B cell (primary cell): ENCODE results near the gene GNG2. TPM values are rescaled to one million over a fixed set of nuclear protein-coding genes. Genes with fewer than 3 reads are reported as not detected.

Experiments used
- ATAC-seq: fragments of 200-7000 bp; cut with Tn5 transposase; one replicate; pipeline ENCODE4 v1.10.0; 2021; ENCODE audit warnings: low read depth, mild to moderate bottlenecking, moderate number of reproducible peaks, moderate library complexity
- CTCF ChIA-PET: fragments of 350-600 bp; sonication (Branson Sonifier 250); formaldehyde crosslinking; loops from one replicate; lab custom pipeline; 2021; ENCODE audit warnings: antibody characterized with exemption, inconsistent platforms; lab: Charles Lee
- POLR2A ChIA-PET: fragments of 350-600 bp; sonication (Branson Sonifier 250); formaldehyde crosslinking; loops from one replicate; lab custom pipeline; 2021; ENCODE audit warnings: antibody characterized with exemption; lab: Charles Lee
- DNase-seq: peaks from one replicate; pipeline ENCODE4 v3.0.0; 2013
- H2AFZ ChIP-seq: 2 replicates; pipeline ENCODE4 v1.6.1; 2012; ENCODE audit warnings: mild to moderate bottlenecking, low read depth, low read length; ENCODE audit not compliant: insufficient read depth, poor library complexity, severe bottlenecking
- H3K27ac ChIP-seq, 2 donors: 1 replicate in 1 of 2; 2 replicates in 1 of 2; pipeline ENCODE4 v1.5.1; 2012 to 2013; ENCODE audit warnings: low read length in 2 of 2, mild to moderate bottlenecking in 2 of 2, moderate library complexity in 1 of 2
- H3K27me3 ChIP-seq, 4 experiments: fragments of 200-600 bp in 1 of 4; sonication (generic) in 1 of 4; replicated peaks in 1 of 4; 1 replicate in 2 of 4; 2 replicates in 2 of 4; pipeline versions ENCODE4 v1.6.1 to v1.7.0; 2013 to 2016; ENCODE audit warnings: low read length in 3 of 4, mild to moderate bottlenecking in 2 of 4, mixed read lengths in 1 of 4, moderate library complexity in 1 of 4; ENCODE audit not compliant: insufficient read depth in 4 of 4, control insufficient read depth in 3 of 4; ENCODE audit errors: control extremely low read depth in 1 of 4
- H3K36me3 ChIP-seq, 2 experiments: replicated peaks in 1 of 2; 1 replicate in 1 of 2; 2 replicates in 1 of 2; pipeline versions ENCODE4 v1.6.1 to v1.7.1; 2013; ENCODE audit warnings: low read length in 1 of 2; ENCODE audit not compliant: insufficient read depth in 2 of 2, control insufficient read depth in 1 of 2; ENCODE audit errors: control extremely low read depth in 1 of 2, extremely low read depth in 1 of 2
- H3K4me1 ChIP-seq, 2 donors: fragments of 200-600 bp in 1 of 2; sonication (generic) in 1 of 2; 1 replicate in 1 of 2; 2 replicates in 1 of 2; pipeline versions ENCODE4 v1.5.1 to v1.6.1; 2013 to 2017; ENCODE audit warnings: low read length in 2 of 2; ENCODE audit not compliant: control insufficient read depth in 2 of 2, insufficient read depth in 2 of 2
- H3K4me2 ChIP-seq: replicated peaks from 2 replicates; pipeline ENCODE3; 2012; ENCODE audit warnings: mild to moderate bottlenecking, low read depth, low read length; ENCODE audit not compliant: poor library complexity, severe bottlenecking
- H3K4me3 ChIP-seq, 5 experiments: fragments of 200-600 bp in 1 of 5; sonication (generic) in 1 of 5; 1 replicate in 3 of 5; 2 replicates in 2 of 5; pipeline versions ENCODE4 v1.5.1 to v1.7.0; 2011 to 2016; ENCODE audit warnings: low read length in 4 of 5, mild to moderate bottlenecking in 4 of 5, low read depth in 2 of 5, control low read depth in 1 of 5, moderate library complexity in 1 of 5; ENCODE audit not compliant: insufficient read depth in 1 of 5; ENCODE audit errors: control extremely low read depth in 1 of 5, extremely low read depth in 1 of 5
- H3K79me2 ChIP-seq: fragments of 200-600 bp; sonication (generic); one replicate; pipeline ENCODE4 v1.6.0; 2016; ENCODE audit warnings: low read length; ENCODE audit not compliant: control insufficient read depth, insufficient read depth
- H3K9ac ChIP-seq: fragments of 200-600 bp; sonication (generic); 2 replicates; pipeline ENCODE4 v1.6.1; 2017; ENCODE audit warnings: mild to moderate bottlenecking, low read length, moderate library complexity
- H3K9me3 ChIP-seq, 3 donors: one replicate each; pipeline versions ENCODE4 v1.6.1 to v1.7.1; 2013; ENCODE audit warnings: low read length in 2 of 3; ENCODE audit not compliant: control insufficient read depth in 2 of 3, insufficient read depth in 1 of 3; ENCODE audit errors: control extremely low read depth in 1 of 3
- H4K20me1 ChIP-seq: 2 replicates; pipeline ENCODE4 v1.6.0; 2012; ENCODE audit warnings: mild to moderate bottlenecking, low read length; ENCODE audit not compliant: insufficient read depth, control insufficient read depth, poor library complexity, severe bottlenecking
- H3K27ac Mint-ChIP-seq: one replicate; pipeline ENCODE4 v1.8.0; 2021; ENCODE audit warnings: mixed read lengths
- H3K27me3 Mint-ChIP-seq: one replicate; pipeline ENCODE4 v1.8.0; 2021; ENCODE audit warnings: mixed read lengths
- H3K4me1 Mint-ChIP-seq: one replicate; pipeline ENCODE4 v1.8.0; 2021; ENCODE audit warnings: mixed read lengths
- H3K4me3 Mint-ChIP-seq: one replicate; pipeline ENCODE4 v1.8.0; 2021; ENCODE audit warnings: mixed read lengths
- H3K9me3 Mint-ChIP-seq: one replicate; pipeline ENCODE4 v1.8.0; 2022; ENCODE audit warnings: mixed read lengths; ENCODE audit not compliant: insufficient read depth
- EZH2 ChIP-seq: IDR thresholded peaks from 2 replicates; pipeline ENCODE4 v1.6.1; 2012; ENCODE audit warnings: borderline replicate concordance, low read depth, mild to moderate bottlenecking, moderate library complexity, low read length; ENCODE audit not compliant: insufficient read depth, poor library complexity, severe bottlenecking
- WGBS: methylation state at CpG from one replicate; pipeline ENCODE4 v1.1.5; 2013; ENCODE audit warnings: missing lambda C conversion rate; ENCODE audit not compliant: insufficient coverage; 5-methylcytosine and 5-hydroxymethylcytosine counted together
- intact Hi-C: fragments of 100-400 bp; cut with micrococcal nuclease; formaldehyde crosslinking; loops from one replicate; pipeline ENCODE4 v1.10.0; 2022
- polyA plus RNA-seq: library from polyadenylated mRNA; depleted of rRNA; stranded (reverse); fragments of >200 nt; gene quantifications from 2 replicates; pipeline ENCODE4 v1.2.3, GENCODE V29; 2012
- total RNA-seq, 2 donors: library from RNA; stranded (reverse); fragments of 120-200 nt in 1 of 2; gene quantifications; 1 replicate in 1 of 2; 2 replicates in 1 of 2; pipeline versions ENCODE4 v1.2.3 to v1.2.4, GENCODE V29; 2013 to 2022
- TF ChIP-seq, protein P1 (sequence below): fragments of 200-600 bp; IDR thresholded peaks from one replicate; pipeline ENCODE4 v1.8.0; 2022; ENCODE audit warnings: antibody characterized with exemption, mild to moderate bottlenecking

The GNG2 gene
- total and polyA plus RNA-seq, 2 donors (not counting 1 experiment from before 2014, with no cell fraction given), result 21.9 to 57.6 TPM

DNA sequence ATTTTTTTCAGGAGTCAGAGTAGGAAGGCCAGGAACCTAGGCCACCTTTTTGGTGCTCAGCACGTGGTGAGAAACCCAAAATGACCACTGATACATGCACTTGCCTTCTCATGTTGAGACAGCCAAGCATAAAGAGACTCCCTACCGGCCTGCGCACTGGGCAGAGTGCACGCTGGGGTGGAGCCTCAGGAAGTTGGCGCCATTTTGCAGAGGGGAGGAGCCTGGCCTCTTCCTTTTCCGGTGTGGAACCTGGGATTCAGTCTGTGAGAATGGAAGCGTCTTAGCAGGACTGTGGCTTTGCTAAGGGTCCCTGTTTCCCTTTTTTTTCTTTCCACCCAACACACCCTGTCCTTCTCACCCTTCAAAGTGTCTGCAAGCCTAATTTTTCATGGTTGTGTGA lies 66.0 kb downstream of the GNG2 start:
- ChIA-PET CTCF (no interaction called here), POLR2A (no interaction called here)
- H3K9me3 ChIP-seq, result no peaks in the 10 kb centered on the region
- H3K9me3 Mint-ChIP-seq, result no peaks in the 10 kb centered on the region
- H3K4me3 Mint-ChIP-seq, result no peak overlapping the region
- H2AFZ ChIP-seq, result no peak overlapping the region
- no peak overlapping the region for H3K4me3 ChIP-seq
- H3K9ac ChIP-seq, result no peak overlapping the region
- no peaks in the 10 kb centered on the region for H3K27me3 Mint-ChIP-seq
- H3K27ac ChIP-seq, result no peak overlapping the region
- H3K4me2 ChIP-seq, result no peak overlapping the region
- ATAC-seq (no peak), DNase-seq (no peak)
- H3K79me2 ChIP-seq, result peaks cover 56% of the 10 kb centered on the region
- intact Hi-C loops, result no loop called here
- no peak overlapping the region for H3K27ac Mint-ChIP-seq
- H3K36me3 ChIP-seq, result peaks cover 1 to 9% of the 10 kb centered on the region in 2 experiments
- peaks cover 0 to 5% of the 10 kb centered on the region in 2 donors for H3K4me1 ChIP-seq
- no peak for TF ChIP-seq EZH2
- TF ChIP-seq, protein P1, sequence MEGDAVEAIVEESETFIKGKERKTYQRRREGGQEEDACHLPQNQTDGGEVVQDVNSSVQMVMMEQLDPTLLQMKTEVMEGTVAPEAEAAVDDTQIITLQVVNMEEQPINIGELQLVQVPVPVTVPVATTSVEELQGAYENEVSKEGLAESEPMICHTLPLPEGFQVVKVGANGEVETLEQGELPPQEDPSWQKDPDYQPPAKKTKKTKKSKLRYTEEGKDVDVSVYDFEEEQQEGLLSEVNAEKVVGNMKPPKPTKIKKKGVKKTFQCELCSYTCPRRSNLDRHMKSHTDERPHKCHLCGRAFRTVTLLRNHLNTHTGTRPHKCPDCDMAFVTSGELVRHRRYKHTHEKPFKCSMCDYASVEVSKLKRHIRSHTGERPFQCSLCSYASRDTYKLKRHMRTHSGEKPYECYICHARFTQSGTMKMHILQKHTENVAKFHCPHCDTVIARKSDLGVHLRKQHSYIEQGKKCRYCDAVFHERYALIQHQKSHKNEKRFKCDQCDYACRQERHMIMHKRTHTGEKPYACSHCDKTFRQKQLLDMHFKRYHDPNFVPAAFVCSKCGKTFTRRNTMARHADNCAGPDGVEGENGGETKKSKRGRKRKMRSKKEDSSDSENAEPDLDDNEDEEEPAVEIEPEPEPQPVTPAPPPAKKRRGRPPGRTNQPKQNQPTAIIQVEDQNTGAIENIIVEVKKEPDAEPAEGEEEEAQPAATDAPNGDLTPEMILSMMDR, result no peak
- H3K27me3 ChIP-seq, result no peaks in the 10 kb centered on the region
- H4K20me1 ChIP-seq, result peaks cover 25% of the 10 kb centered on the region
- WGBS, result 97% methylated on average over 6 of the region's 7 CpGs
- H3K4me1 Mint-ChIP-seq, result peaks cover 35% of the 10 kb centered on the region

DNA sequence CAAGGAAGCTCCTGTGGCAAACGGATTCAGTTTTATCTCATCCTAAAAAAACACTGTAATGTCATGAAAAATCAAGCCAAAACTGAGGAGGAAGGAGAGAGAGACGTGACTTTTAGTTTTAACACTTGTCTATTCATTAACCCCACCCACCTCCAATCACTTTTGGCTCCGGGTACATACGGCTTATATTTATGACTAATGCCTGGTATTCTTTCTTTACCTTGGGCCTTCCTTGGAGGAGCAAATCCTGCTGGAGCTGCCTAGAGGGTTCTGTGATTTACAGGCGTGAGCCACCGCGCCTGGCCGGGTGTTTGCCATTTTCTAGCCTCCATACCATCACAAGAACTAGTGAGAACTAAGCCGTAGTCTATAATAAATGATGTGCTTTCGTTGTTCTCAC lies 68.2 kb downstream of the GNG2 start:
- Mint-ChIP-seq H3K4me3 (no peak overlapping the region), H3K27ac (no peak overlapping the region), H3K9me3 (no peaks in the 10 kb centered on the region), H3K27me3 (no peaks in the 10 kb centered on the region), H3K4me1 (peaks cover 35% of the 10 kb centered on the region)
- Histone ChIP-seq H3K4me2 (no peak overlapping the region), H3K79me2 (peaks cover 69% of the 10 kb centered on the region), H3K4me1 (peaks cover 5 to 10% of the 10 kb centered on the region in 2 donors), H2AFZ (no peak overlapping the region), H3K36me3 (peaks cover 1 to 9% of the 10 kb centered on the region in 2 experiments), H4K20me1 (peaks cover 25% of the 10 kb centered on the region), H3K27me3 (no peaks in the 10 kb centered on the region), H3K4me3 (no peak overlapping the region), H3K9ac (no peak overlapping the region), H3K9me3 (no peaks in the 10 kb centered on the region), H3K27ac (no peak overlapping the region)
- POLR2A ChIA-PET, result no interaction called here
- CTCF ChIA-PET, result interaction anchor here (0.7 kb wide), 1 partner anchor 9 kb away, joined by 3 read pairs; no protein-coding TSS in a partner anchor
- DNase-seq, result no peak
- intact Hi-C loops, result no loop called here
- no peak for ATAC-seq
- 100% methylated on average over 1 of the region's 10 CpGs for WGBS
- no peak for TF ChIP-seq EZH2
